GM21423 (cell line): ENCODE measurements around the gene LYL1.
A peak's percentile ranks its signal among the peaks of the same experiment; 100 is the strongest.

Experiments used
- ATAC-seq: cut with Tn5 transposase; IDR thresholded peaks from one replicate; pipeline ENCODE4 v1.9.1; 2021; ENCODE audit warnings: mild to moderate bottlenecking, moderate library complexity; ENCODE audit not compliant: unreplicated experiment

Gene LYL1

DNA sequence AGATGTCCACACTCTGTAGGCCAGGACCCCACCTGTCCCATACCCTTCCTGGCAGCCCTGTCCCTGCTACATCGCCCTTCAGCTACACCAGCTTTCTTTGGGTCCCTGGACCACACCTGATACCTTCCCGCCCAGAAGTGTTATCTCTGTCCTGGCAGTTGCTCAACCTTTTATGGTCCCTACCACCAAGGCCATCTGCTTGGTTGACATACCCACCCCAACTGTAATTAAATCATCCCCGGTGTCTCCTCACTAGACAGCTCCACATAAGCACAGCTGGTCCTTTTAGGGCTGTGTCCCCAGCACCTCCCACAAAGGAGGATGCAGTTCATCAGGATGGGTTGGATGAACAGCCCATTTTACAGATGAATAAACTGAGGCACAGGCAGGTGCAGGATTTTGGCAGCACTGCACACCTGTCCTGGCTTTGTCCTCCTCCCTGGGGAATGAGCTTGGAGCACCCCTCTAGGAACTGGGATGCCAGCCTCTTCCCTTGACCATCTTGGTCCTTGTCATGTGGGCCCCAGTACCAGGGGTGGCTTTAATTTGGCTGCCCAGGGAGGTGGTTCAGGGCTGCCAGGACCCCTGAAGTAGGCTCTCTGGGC, 28.3 kb upstream of the LYL1 start:
- no peak for ATAC-seq

GRCh38 chr19:13129384-13129783, 26.7 kb upstream of the LYL1 start:
- no peak for ATAC-seq

GRCh38 chr19:13128583-13128982, 25.9 kb upstream of the LYL1 start:
- ATAC-seq, result no peak

DNA sequence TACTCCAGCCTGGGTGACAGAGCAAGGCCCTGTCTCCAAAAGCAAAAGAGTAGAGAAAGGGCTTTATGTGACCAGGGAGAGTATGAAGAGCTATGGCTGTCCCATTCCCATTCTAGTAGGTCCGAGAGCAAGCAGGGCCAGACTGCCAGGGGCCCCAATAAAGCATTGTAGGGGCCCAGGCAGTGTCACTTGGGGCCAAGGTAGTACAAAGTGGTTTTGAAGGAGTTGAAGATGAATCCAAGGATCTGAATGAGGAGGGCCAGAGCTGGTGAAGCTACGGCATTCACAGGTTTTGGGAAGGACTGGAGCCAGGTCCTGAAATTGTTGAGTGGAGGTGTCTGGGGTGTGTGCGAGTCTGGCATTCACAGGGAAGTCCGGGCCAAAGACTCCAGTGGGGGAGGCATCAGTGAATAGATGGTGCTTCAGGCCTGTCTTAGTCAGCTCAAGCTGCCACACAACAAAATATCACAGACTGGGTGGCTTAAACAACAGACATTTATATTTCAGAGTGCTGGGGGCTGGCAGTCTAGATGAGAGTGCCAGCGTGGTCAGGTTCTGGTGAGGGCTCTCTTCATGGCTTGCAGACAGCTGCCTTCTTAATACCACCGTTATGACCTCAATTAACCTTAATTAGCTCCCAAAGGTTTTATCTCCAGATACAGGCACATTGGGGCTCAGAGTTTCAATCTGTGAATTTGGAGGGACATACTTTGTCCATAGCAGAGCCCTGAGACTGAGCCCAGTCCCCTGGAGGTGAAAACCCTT, 25.3 kb upstream of the LYL1 start:
- no peak for ATAC-seq

GRCh38 chr19:13127051-13127450, 24.4 kb upstream of the LYL1 start:
- ATAC-seq, result no peak

- ATAC-seq, result no peak
These were observed 20.6 kb upstream of the LYL1 start for GRCh38 chr19:13122980-13123957.

DNA sequence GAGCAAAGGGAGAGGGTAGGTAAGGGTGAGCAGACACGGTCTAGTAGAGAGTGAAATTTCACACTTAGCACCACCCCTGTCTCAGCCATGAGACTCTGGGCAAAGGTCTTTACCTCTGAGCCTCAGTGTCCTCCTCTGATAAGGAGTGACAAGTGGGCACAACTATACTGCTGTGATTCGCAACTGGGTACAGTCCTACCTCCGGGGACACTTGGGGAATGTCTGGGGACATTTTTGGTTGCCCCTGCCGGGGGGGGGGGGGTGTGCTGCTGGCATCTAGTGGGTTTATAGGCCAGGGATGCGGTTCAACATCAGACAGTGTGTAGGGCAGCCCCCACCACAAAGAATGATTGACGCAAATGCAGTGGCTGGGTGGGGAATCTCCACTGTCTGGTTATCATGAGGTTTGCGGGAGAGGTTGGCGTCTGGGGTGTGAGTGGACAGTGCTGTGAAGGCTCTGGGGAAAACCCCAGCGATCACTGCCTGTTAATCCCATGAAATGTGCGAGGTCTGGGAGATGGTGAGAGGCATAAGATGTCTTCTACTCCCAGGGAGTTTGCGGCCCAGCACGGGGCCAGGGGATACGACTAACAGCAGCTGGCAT, 19.7 kb upstream of the LYL1 start:
- ATAC-seq, result no peak

DNA sequence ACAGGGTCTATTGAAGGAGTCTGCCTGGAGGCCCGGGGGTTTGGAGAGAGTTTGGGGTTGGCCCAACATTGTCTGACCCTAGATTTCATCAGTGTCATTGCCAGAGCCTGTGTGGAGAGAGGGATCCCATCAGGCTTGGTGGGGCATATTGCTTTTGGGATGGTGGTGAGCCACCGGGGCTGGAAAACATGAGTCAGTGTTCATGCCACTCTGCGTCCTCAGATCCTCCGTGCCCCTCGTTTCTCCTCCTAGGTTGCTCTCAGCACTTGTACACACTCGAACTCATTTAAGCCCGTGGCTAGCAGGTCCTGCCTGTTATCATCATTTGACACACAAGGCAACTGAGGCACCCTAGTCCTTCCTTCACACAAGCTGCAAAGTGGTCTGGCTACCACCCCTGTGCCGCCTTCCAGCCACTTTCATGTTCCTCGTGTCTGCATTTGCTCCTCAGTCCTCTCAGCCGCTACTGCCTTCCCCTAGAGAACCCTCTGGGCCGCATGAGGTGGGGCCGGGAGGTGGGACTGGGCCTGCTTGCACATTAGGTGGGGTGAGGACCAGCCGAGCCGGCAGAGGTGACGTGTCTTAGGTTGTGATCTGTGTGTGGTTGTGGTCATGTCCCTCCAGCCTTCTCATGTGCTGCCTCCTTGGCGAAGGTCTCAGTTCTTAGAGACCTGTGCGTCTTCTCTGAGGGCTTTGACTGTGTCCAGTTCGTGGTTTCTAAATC, 19.1 kb upstream of the LYL1 start:
- no peak for ATAC-seq

GRCh38 chr19:13120817-13121216, 18.2 kb upstream of the LYL1 start:
- no peak for ATAC-seq

- ATAC-seq, result no peak
These were observed 17.4 kb upstream of the LYL1 start for GRCh38 chr19:13120031-13120430.

DNA sequence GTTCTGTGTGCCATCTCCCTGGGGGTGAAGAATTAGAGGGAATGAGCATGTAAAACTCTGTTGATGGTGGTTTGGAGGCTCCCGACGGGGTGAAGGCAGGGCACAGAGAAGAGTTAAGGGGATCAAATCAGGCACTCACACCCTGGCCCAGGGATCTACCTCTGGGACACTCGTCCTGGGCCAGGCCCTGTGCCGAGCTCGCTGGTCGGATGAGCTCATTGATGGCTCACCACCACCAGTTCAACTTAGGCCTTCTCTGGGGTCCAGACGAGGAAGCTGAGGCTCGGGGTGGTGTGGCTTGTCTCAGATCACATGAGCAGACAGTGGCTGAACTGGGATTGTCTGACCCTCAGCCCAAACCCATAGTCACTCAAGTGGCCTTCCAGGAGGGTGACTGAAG, 17.0 kb upstream of the LYL1 start:
- no peak for ATAC-seq

DNA sequence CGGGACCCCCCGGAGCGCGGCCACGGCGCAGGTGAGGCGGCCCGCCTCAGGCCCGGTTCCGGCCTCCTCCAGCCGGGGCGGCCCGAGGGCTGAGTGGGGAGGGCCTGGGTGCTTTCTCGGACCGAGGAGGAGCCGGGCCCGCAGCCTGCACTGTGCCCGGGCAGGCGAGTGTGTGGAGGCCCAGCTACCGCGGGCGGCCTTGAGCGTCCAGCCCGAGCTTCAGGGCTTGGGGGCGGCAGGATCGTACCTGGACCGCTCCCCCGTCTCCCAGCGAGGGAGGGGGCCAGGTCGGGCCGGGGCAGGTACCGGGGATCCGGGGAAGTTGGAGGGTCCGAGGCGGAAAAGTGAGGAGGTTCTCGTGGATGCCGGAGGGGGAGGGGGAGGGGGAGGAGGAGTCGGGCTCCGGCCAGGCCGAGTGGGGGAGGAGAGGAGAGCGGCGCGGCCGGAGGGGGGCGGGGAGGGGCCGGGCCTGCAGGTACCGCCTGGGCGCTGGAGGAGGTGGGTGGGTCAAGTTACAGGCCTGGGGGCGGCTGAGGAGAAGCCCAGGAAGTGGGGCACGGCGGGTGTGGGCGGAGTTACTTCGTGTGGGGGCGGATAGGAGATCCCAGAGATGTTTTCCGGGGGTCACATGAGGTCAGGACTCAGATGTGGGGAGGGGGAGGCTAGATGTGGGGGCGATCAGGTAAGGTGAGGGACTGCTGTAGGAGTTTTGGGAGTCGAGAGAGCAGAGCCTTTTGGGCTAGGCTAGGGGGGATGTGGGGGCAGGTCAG, 16.0 kb upstream of the LYL1 start:
- peak; percentile 9 for ATAC-seq

GRCh38 chr19:13117772-13118423, 15.2 kb upstream of the LYL1 start, which contains the start of gene NACC1:
Gene NACC1, plus strand, starts transcription at chr19:13118264. Its CDS starts 16,944 bp downstream, at chr19:13135208.
- ATAC-seq, result peak; percentile 64

- ATAC-seq, result no peak
These were observed 14.6 kb upstream of the LYL1 start for GRCh38 chr19:13117176-13117771.

DNA sequence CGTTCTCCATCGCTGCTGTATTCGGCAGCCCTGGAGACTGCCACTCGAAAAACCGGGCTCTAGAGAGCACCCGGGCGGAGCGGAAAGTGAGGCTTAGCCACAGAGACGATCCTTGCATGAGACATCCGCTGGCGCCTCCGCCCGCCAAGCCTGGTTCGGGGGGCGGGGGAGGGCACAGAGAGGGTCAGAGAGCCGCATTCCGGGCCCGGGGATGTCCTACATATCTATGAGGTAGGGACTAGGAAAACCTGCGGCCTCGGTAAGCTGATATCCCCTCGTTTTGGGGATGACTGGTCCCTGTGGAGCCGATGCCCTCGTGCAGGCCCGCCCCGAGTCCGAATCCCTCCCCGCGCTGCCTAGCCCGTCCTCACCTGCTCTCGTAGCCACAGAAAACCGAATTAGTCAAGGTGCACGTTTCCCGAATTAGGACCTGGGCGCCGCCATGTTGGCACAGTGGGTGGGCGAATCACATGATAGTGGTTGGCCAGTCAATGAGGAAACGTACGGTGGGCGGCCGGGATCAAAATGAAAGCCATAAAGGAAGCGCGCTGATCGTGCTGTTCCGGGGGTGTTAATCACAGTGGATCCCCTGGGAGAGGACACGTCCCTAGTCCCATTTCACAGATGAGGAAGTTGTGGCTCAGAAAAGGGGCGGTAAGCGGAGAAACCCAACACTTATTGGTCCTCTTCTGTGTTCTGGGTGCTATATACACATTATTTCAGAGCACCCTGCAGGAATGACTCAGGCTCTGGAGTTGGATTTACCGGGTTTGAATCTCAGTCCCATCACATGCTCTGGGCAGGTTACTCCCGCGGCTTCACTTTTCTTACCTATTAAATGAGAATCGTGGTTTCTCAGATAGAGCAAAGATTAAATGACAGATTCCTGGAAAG, 13.9 kb upstream of the LYL1 start, which contains the start of gene TRMT1:
TRMT1 (minus strand) TSS at position 459 of the 894 bp plus-strand sequence; CDS start at position 118, 341 bp downstream.
- peak; percentile 59 for ATAC-seq

- ATAC-seq, result no peak
These were observed 13.3 kb upstream of the LYL1 start for GRCh38 chr19:13115936-13116281.

DNA sequence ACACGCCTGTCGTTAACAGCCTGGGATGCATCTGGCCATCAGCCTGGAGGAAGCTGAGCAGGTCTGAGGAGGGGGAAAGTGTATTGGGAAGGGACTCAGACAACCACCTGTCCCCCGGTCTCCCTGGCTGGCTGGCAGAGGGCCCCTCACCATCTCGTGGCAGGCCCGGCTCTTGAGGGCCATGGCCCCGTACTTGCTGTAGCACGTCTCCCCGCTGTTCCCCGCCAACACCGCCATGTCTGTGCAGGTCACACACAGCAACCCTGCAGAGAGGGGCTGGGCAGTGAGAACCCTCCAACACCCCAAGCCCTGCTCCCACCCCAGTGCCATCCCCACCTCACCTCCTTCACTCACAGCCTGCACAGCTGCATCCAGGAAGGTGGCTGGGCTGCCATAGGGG, 9.9 kb upstream of the LYL1 start:
- ATAC-seq, result no peak
